T-helper 2 cell treated with Interferon-gamma antibody and Interleukin-4, amounts not matched to agents 100 ng/mL and 5 ng/mL, for 36 hours (primary cell): ENCODE measurements around the gene PTPRC. TPM values are rescaled to one million over a fixed set of nuclear protein-coding genes. Genes with fewer than 3 reads are reported as not detected.

Experiments used
- intact Hi-C: fragments of 100-400 bp; cut with micrococcal nuclease; formaldehyde crosslinking; loops from one replicate; pipeline ENCODE4 v1.15.1; 2023
- total RNA-seq: library from RNA; stranded (reverse); gene quantifications from 2 replicates; pipeline ENCODE4 v1.2.3, GENCODE V29; 2022

The PTPRC gene
- total RNA-seq, 1 donor from 2014 or later = 552 TPM

DNA sequence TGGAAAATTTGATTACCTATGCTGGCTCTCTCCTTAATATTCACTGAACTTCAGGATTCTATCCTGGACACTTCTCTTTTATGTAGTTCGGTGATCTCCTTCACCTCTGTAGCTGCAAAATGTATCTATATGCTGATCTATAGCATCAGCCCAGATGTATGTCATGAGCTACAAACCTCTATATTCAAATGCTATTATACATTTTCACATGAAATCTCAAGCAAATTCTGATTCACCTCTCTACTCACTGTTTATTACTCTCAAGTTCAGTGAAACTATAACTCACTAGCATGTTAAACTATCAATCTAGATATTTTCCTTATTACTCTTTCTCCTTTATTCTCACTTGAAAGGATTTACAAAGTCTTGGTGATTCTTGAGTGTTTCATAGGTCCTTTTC lies 52.2 kb downstream of the PTPRC start:
- intact Hi-C loops = no loop called here

DNA sequence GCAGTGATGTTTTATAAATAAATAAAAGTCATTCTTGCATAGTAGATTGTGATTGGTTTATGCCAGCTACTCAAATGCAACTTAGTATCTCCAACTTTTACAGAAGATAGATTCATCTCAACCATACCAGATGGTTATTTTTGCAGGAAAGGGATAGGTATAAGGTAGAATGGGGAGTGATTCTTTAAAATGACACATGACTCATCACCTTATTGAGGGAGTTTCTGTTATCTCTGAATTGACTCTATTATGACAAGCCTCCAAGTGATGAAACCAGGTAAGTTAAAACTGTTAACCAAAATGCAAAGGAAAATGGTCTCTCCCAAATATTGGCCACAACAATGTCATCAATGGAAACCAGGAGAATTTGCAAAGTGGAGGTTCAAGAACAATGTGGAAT lies 54.5 kb downstream of the PTPRC start:
- intact Hi-C loops = no loop called here

DNA sequence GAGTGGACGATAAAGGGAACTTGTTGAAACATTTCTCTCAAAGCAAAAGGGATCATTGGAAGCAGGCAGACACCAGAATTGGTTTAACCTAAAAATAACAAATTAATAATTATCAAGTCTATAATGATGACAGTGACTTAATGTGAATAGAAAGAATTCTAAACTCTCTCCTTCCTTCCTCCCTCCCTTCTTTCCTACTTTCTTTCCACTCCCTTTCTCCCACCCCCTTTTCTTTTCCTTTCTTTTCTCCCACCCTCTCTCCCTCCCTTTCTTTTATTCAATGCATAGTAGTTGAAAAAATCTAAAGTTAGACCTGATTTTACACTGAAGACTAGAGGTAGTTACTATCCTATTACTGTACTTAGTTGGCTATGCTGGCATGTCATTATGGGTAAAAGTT lies 55.7 kb downstream of the PTPRC start:
- intact Hi-C loops = no loop called here

DNA sequence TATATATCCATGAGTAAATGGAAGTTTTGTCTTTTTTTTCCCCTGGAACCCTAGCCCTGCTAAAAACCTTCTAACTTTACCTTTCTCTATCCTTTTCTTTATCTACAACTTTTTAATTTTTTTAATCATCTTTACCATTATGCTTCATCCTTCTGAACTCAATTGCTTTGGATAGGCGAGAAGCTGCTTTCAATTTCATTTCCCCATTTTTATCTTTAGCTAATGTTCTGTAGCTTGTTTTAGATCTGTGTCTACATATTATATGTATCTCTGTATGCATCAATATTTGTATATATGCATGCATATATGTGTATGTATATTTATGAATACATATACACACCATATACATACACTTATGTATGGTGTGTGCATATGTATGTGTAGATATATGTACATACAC lies 57.4 kb downstream of the PTPRC start:
- intact Hi-C loops = no loop called here

DNA sequence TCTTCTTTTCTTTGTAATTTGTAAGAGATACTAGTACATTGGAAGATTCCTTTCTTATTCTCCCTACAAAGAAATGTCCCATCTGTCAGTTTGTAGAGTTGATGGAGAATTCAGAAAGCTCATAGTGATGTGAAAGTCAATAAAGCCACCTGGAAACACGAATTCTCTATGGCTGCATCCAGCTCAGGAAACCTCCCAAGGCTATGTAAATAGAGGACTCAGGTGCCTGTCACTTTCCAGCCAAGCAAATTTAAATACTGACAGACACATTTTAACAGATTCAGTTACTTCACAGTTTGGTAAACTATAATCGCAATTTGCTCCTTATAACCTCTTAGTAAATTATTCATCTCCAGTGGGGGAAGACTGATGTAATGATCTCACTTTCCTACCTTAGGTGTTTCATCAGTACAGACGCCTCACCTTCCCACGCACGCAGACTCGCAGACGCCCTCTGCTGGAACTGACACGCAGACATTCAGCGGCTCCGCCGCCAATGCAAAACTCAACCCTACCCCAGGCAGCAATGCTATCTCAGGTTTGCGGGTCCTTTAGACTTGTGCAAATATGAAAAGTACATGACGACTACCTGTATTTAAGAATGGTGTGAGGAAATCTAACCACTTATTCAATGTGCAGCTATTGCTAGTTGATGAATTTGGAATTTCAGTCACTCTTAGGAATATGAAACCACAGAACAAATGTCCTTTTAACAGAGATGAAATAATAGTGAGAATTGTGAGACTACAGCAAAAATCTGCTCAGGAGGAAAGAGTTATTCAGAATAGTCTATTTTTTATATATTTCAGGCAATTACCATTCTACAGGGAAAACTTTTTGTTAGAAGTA lies 60.6 kb downstream of the PTPRC start:
- intact Hi-C loops = loop anchor here (5.0 kb wide), 1 partner anchor 38 kb away; no protein-coding TSS in a partner anchor

DNA sequence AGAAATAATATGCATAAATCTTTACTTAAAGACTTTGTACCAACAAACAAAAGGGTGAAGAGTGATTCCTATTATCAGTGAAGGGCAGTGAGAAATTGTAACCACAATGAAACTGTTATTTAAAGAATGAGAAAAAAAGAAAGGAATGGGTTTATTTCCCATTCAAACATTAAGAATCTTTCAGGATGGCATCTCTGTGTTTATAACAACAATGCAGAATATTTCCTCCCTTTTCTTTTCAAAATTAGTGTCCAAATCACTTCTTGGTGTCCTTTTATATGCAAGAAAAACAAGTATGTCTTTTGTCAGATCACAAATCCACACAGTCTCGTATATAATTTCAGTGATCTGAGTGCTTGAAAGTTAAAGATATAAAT lies 61.2 kb downstream of the PTPRC start:
- intact Hi-C loops = loop anchor here (5.0 kb wide), 1 partner anchor 37 kb away; no protein-coding TSS in a partner anchor

DNA sequence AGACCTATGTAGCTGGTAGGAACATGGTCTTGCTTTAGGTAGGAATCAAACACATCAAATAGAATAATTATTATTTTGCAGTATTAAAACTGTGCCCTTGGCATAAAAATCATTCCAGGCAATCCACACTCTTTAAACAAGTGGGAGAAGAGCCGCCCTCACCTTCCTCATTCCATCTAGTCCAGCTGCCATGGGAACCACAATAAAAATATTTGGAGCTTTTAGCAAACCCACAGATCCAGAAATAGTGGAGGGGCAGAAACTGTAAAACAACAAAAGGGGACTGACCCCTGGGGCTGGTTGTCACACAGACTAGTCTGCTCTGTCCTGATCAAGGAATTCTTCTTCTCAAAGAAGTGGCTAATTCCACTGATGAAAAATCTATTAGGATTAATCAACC lies 61.6 kb downstream of the PTPRC start:
- intact Hi-C loops = loop anchor here (5.0 kb wide), 1 partner anchor 37 kb away; no protein-coding TSS in a partner anchor

DNA sequence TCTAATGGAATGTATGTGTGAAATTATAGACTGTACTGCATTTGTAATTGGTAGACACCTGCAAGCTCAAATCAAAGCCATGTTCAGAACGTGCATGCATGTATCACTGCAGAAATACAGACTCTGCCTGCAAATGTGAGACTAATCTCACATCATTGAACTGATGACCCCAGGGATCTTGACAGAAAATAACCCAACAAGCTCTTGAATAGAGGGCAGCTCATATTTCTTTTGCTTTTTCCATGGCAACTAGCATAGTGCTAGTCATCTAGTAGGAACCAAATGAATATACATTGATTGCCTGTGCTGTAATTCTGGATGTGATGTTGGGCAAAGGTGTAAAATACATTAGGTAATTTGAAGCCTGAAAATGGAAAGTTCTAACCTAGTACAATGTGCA lies 62.4 kb downstream of the PTPRC start:
- intact Hi-C loops = loop anchor here (5.0 kb wide), 1 partner anchor 36 kb away; no protein-coding TSS in a partner anchor

DNA sequence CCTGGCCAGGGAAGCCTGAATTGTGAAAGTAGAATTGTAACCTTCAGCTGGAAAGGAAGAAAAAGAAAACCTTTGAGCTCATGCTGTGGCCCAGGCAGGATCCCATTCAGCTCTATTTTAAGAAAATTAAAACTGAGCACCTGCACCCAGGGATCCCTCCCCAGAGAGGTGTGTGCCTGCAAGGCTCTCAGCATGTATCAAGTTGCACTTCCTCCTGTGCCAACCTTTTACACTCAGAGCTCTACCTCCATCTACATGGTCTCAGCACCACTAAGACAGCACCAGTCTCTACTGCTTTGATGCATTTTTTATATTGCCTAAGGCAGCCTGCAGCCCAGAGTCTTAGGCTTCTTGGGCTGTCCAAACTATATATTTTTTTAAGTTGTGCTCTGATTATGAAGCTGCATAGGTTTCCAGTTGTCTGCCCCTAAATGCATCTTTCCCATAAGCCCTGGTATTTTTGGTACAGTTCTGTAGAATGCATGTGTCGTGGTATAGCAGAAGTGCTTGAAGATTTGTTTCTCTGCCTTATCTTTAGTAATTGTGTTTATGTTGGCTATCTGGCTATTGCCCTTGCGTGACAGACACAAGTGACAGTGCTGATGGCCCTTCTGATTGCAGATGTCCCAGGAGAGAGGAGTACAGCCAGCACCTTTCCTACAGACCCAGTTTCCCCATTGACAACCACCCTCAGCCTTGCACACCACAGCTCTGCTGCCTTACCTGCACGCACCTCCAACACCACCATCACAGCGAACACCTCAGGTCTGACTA lies 63.1 kb downstream of the PTPRC start:
- intact Hi-C loops = loop anchor here (5.0 kb wide), 1 partner anchor 35 kb away; no protein-coding TSS in a partner anchor

DNA sequence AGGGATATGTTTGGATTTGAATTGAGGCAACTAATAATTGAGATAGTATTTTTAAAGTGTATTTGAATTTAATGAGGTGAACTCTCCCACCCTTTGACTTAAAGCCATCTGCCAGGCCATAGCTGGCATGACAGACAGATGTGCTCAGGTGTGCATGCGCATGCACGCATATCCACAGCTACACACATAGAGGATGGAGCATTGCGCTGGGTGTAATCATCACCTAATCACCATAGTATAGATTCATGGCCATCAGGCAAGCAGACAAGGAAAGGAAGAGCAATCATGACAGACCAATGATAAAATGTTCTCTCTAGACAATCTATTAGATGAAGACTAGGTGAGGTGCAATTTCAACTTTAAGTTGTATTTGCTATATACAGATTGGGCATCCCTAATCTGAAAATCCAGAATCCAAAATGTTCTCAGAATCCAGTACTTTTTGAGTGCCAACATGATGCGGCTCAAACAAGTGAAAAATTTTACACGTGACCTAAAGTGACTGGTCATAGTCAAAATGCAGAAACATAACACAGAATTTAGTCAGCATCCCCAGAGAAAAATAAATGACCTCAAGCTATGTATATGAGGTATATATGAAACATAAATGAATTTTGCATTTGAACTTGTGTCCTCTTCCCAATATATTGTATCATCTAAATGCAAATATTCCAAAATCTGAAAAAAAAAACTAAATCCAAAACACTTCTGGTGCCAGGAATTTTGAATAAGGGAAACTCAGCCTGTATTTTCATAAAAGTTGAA lies 70.1 kb downstream of the PTPRC start:
- intact Hi-C loops = no loop called here

DNA sequence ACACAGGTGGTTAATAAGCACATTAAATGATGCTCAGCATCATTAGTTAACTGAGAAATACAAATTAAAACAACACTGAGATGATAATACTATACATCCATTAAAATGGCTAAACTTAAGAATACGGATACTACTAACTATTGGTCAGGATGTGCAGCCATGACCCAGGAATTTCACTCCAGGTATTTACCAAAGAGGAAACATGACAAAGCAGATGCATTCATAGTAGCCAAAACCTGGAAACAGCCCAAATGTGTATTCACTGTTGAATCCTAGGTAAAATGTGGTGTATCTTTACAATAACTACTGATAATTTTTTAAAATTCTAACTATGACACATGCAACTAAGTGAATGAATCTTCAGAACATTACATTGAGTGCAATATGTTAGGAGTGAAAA lies 73.0 kb downstream of the PTPRC start:
- intact Hi-C loops = loop anchor here (5.0 kb wide), 1 partner anchor 35 kb away; no protein-coding TSS in a partner anchor

DNA sequence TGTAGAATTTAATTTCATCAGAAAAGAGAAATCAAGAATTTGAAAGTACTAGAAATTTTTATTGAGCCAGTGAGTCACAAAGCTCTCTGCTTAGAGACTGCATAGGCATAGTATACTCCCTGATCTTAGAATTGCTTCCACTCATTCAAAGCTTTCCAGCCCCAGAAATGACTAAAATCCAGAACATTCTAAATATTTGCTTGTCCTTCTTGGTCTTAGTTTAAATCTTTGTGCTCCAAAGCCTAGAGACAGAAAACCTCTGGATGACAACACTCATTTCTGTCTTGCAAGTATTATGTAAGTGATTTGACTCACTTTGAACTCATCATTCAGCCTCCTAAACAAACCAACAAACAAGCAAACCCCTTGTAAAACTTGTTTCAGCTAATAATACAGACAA lies 74.2 kb downstream of the PTPRC start:
- intact Hi-C loops = loop anchor here (5.0 kb wide), 1 partner anchor 34 kb away; no protein-coding TSS in a partner anchor

DNA sequence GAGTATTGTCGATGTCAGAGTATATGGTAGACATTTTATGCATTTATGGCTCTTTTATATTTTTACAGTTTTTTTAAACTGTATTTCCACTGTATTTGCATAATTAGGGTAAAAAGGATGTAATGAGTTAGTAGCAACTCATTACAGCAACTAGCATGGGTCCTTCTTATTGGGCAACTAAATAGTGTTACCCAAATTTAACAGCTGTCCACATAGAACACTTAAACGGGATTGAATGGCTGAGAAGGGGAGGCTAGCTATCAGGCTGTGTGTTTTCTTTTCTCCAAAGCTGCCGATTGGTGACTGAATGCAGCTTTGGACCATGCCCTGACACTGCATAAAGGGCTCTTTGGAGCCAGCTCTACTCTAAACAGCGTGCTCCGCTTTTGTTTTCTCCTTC lies 75.4 kb downstream of the PTPRC start:
- intact Hi-C loops = loop anchor here (5.0 kb wide), 1 partner anchor 33 kb away; no protein-coding TSS in a partner anchor

DNA sequence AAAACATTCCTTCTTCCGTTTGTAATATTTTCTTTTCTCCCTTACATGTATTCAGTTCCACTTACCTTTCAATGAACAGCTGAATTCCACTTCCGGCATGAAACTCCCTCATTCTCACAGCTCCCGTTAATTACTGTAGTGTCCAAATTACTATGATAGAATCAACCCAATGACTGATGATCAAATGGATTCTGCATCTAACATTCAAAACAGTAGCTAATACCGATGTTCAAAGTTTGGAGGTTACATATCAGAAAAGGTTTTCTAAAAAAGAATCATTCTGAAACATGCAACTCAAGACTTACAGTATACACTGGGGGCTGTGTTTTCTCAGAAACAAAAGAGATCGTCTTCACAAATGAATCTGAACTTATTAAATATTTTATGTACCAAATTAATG lies 77.2 kb downstream of the PTPRC start:
- intact Hi-C loops = no loop called here

DNA sequence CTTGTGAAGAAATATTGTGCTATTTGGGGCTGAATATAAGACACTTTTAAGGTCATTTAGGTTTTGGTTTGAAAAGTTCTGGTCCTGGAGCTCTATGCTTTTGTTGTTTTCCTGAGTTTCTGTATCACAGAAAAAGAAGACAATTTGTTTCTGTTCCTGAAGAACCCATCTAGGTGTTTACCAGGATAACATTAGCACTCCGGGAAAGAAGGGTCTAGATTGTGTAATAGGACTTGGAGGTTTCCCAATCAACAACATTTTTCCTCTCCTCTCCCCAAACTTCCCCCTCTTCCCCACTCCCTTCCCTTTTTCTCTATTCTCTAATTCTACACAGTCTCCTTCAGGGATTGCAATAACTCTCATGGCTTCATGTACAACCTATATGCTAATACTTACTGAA lies 78.7 kb downstream of the PTPRC start:
- intact Hi-C loops = no loop called here

DNA sequence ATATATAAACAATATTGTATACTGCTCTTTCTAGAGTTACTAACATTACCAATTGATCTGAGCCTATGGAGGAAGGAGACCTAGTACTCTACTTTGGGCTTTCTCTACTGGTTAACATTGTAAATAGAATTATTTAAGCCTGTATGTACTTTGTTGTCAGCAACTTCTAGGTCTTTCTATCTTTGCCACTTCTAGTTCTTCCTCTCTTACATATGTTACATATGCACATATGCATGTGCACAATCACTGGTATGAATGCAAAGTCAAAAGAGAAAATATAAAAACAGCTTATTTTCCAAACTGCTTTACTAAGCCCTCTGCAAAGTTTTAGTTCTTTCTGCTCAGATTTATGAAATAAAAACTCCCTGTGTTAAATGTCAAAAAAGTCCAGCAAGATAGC lies 84.3 kb downstream of the PTPRC start:
- intact Hi-C loops = no loop called here

DNA sequence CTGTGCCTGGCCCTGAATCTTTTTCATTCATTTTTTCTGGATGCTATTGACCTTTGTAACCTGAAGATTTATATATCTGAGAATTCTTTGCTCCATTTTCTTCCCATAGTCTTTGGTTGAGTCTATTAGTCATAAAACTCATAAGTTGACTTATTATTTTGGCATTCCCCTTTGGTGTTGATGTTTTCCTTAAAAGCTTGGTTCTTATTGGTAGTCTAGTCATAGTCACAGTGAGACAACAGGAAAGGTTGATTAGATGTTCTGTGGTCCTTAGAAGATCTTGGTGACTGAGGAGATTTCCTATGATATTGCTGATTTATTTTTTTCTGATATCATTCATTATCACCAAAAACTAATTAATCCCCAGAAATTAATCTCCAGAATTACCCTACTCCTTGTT lies 86.2 kb downstream of the PTPRC start:
- intact Hi-C loops = no loop called here

DNA sequence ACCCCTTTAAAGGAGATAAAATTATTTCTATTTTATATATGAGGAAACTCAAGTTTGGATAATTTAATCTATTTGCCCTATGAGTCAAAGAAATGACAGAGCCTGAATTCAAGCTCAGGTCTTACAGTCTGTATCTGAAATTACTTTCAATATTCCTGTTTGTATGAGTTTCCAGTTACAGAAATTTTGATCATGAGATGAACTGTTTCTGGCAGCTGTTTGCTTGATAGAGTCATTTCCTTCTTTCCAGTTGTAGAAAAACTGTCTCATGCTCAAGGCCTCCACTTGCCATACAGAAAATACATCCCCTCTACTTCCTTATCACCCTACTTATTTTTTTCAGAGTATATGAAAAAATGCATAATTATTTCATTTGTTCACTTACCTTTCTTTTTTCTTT lies 87.6 kb downstream of the PTPRC start:
- intact Hi-C loops = no loop called here

DNA sequence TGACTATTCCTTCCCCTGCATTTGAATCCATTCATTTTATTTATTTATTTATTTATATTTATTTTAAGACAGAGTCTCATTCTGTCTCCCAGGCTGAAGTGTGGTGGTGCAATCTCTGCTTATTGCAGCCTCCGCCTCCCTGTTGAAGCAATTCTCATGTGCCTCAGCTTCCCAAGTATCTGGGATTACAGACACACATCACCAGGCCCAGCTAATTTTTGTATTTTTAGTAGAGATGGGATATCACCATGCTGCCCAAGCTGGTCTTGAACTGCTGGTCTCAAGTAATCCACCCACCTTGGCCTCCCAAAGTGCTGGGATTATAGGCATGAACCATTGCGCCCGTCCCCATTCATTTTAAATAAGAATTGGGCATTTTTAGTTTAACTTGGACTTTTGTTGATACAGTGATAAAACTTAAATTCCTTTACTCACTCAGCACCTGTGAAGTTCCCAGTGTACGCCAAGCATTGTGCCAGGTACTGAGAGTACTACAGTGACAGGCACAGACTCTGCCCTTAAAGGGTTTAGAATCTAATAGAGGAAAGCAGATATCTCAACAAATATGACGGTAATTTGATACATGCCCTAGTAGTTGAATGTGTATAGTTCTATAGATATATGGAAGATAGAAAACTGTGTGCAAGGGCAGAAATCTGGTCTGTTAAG lies 90.5 kb downstream of the PTPRC start:
- intact Hi-C loops = no loop called here

DNA sequence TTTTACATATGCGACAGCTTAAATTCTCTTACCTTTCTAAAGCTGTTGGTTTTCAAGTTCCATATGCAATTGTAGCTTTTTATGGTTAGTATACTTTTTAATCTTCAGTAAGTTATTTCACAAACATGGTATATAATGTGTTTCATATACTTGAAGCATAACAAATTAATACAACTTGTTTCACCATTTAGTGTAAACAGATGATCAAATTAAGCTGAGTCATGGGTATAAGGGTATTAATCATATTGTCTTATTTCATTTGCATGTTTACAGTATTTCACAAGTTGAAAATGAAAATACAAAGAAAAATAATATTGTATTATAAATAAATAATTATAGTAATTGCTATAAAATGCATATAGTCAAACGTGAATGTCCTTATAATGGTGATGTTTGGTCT lies 92.1 kb downstream of the PTPRC start:
- intact Hi-C loops = no loop called here
